HG03045 (cell line): ENCODE data around the gene CADM3.

ENCODE experiments used
- ATAC-seq: cut with Tn5 transposase; IDR thresholded peaks from one replicate; pipeline ENCODE4 v1.9.1; 2021; ENCODE audit warnings: mild to moderate bottlenecking, moderate library complexity; ENCODE audit not compliant: unreplicated experiment

CADM3 gene

GRCh38 chr1:159204161-159205141 lies 33.0 kb downstream of the CADM3 start, which contains the start of gene ACKR1:
Gene ACKR1 (plus strand): TSS chr1:159204875. CDS start chr1:159204960, 85 bp downstream.
- ATAC-seq = no peak

GRCh38 chr1:159205225-159205624 lies 33.8 kb downstream of the CADM3 start:
- no peak for ATAC-seq

GRCh38 chr1:159206110-159206509 lies 34.7 kb downstream of the CADM3 start:
- ATAC-seq = no peak

GRCh38 chr1:159207080-159207479 lies 35.7 kb downstream of the CADM3 start:
- ATAC-seq = no peak

GRCh38 chr1:159207774-159208173 lies 36.4 kb downstream of the CADM3 start:
- no peak for ATAC-seq

- ATAC-seq = no peak
Measured at GRCh38 chr1:159208175-159208825, 36.9 kb downstream of the CADM3 start.

- no peak for ATAC-seq
Measured at GRCh38 chr1:159209061-159209460, 37.6 kb downstream of the CADM3 start.

GRCh38 chr1:159211331-159212136 lies 40.1 kb downstream of the CADM3 start:
- no peak for ATAC-seq

- no peak for ATAC-seq
Measured at GRCh38 chr1:159212596-159212995, 41.2 kb downstream of the CADM3 start.

GRCh38 chr1:159214149-159214760 lies 42.8 kb downstream of the CADM3 start:
- no peak for ATAC-seq

GRCh38 chr1:159218649-159219636 lies 47.5 kb downstream of the CADM3 start:
- no peak for ATAC-seq

- no peak for ATAC-seq
Measured at GRCh38 chr1:159222075-159222865, 50.9 kb downstream of the CADM3 start.

- no peak for ATAC-seq
Measured at GRCh38 chr1:159223004-159223403, 51.6 kb downstream of the CADM3 start.

- ATAC-seq = no peak
Measured at GRCh38 chr1:159228554-159228953, 57.1 kb downstream of the CADM3 start.

- no peak for ATAC-seq
Measured at GRCh38 chr1:159229260-159229885, 58.0 kb downstream of the CADM3 start.

- no peak for ATAC-seq
Measured at GRCh38 chr1:159229896-159230295, 58.5 kb downstream of the CADM3 start.

GRCh38 chr1:159239551-159240220 lies 68.3 kb downstream of the CADM3 start:
- no peak for ATAC-seq

GRCh38 chr1:159247266-159247665 lies 75.9 kb downstream of the CADM3 start:
- no peak for ATAC-seq
